GM18505 (cell line): ENCODE data around the gene OBSCN.

ENCODE experiments used
- ATAC-seq: cut with Tn5 transposase; IDR thresholded peaks from one replicate; pipeline ENCODE4 v1.9.1; 2021; ENCODE audit not compliant: unreplicated experiment
- POLR2A ChIP-seq: IDR thresholded peaks from 4 replicates; pipeline ENCODE4 v1.6.1; 2011; ENCODE audit warnings: borderline replicate concordance; ENCODE audit not compliant: insufficient read depth, insufficient read length; ENCODE audit errors: extremely low read depth

Gene OBSCN

DNA sequence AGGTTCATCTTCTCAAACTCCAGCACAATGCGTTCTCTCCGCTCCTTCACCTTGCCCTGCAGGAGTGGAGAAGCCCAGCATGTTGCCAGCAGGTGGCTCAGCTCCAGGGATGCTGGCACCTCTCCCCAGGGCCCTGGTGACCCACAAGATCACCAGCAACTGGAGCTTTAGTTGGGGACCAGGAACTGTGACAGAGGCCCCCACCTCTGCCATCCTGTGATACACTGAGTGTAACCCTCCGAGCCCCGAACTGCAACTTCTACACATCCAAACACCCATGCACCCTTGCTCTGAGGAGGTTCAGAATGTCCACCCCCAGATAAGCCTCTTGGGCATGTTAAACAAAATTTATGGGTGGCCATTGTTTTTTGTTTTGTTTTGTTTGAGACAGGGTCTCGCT is 203.3 kb downstream of the OBSCN start:
- no peak for ATAC-seq
- TF ChIP-seq POLR2A = no peak

- no peak for TF ChIP-seq POLR2A
- no peak for ATAC-seq
Observed at GRCh38 chr1:228411548-228412430, 203.9 kb downstream of the OBSCN start.

GRCh38 chr1:228413241-228414010 is 205.6 kb downstream of the OBSCN start:
- no peak for ATAC-seq
- no peak for TF ChIP-seq POLR2A

GRCh38 chr1:228414511-228415211 is 206.8 kb downstream of the OBSCN start:
- no peak for TF ChIP-seq POLR2A
- ATAC-seq = no peak

DNA sequence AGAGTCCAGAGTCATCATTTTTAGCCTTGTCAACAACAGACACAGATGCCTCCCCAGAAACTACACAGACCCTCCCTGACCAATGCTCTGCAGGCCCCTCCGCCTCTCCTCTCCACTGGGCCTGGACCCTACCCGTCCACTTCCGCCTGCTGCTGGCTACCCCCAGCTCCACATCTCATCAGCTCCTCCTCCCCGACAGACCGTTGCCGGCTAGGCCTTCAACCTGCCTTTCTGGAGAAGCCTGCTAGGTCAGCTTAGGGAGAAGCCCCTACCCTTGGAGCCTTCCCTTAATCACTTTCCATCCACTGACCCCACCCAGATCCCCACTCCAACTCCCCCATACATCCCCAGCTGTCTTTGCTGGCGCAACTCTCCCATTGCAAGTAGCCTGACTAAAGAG is 207.4 kb downstream of the OBSCN start:
- no peak for TF ChIP-seq POLR2A
- ATAC-seq = no peak

DNA sequence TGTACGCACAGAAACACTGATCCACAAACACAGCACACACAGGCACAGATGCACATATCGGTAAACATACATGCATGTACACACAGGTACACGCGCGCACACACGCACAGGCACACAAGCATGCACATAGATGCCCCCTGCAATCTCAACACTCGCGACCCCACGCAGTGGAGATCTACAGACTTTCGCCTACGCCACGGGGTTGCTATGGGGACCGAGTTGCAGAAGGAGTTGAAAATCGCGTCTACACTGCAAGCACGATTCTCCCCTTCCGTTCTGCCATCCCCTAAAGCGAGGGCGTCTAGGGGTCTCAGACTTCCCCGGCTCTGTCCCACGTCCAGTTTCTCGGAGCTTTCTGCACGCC is 208.0 kb downstream of the OBSCN start:
- no peak for TF ChIP-seq POLR2A
- ATAC-seq = no peak

DNA sequence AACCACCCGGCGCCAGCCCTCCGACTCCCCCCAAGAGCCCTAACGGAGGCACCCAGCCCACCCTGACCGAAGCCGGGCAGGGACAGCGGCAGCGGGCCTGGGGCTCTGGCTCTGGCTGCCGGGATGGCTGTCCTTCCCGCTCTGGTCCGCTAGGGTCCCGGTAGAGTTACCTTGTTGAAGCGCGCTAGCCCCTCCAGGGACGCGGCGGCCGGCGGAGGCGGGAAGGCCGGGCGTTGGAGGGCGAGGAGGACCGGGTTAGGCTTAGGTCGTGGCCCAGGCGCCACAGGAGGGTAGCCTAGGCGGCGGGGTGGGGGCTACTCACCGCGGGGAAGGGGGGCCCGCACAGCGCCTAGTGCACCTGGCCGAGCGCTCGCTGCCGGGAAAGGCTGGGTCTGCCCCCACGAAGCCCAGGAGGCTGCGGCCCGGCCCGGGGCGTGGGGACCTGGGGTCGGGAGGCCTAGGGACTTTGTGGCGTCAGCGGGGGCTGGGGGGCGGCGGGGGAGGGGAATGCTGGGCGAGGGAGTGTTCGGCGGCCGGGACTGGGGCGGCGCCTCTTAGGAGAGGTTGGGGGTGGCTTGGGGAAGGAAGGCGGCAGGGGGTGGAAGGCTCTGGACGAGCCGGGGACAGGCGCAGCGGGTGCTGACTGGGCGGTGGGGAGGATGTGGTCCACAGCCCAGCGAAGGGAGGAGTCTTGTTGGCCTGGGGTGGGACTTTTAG is 208.5 kb downstream of the OBSCN start, which contains the start of gene TRIM17:
TSS of gene TRIM17 (minus strand) at position 645 of the 717 bp plus-strand sequence. CDS start 1,789 bp downstream, outside the sequence.
- no peak for TF ChIP-seq POLR2A
- ATAC-seq = no peak

GRCh38 chr1:228417061-228417460 is 209.2 kb downstream of the OBSCN start:
- ATAC-seq = no peak
- TF ChIP-seq POLR2A = no peak

DNA sequence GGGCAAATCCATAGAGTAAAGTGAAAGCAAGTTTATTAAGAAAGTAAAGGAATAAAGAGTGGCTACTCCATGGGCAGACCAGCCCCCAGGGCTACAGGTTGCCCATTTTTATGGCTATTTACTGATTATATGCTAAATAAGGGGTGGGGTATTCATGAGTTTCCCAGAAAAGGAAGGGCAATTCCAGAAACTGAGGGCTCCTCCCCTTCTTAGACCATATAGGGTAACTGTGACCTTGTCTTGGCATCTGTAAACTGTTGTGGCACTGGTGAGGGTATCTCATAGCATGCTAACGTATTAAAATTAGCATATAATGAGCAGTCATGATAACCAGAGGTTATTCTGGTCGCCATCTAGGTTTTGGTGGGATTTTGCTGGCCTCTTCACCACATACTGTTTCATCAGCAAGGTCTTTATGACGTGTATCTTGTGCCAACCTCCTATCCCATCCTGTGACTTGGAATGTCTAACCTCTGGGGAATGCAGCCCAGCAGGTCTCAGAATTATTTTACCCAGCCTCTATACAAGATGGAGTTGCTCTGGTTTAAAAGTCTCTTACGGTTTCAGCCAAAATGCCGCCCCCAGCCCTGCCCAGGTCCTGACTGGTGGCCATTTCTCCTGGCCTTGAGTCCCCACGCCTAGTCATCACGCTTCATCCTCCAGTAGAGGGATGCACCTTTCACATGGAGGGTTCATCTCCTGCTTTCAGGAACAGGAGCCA is 209.8 kb downstream of the OBSCN start:
- no peak for TF ChIP-seq POLR2A

GRCh38 chr1:228420968-228421826 is 213.4 kb downstream of the OBSCN start:
- no peak for TF ChIP-seq POLR2A

More for the DNA sequence above, 209.8 kb downstream of the OBSCN start:
- no peak for ATAC-seq

GRCh38 chr1:228423404-228424053 is 215.7 kb downstream of the OBSCN start:
- ATAC-seq = no peak
- TF ChIP-seq POLR2A = no peak

More at GRCh38 chr1:228420968-228421826, 213.4 kb downstream of the OBSCN start:
- ATAC-seq = no peak
